HT1080 (cell line): ENCODE results near the gene TCP1. TPM values are rescaled to one million over a fixed set of nuclear protein-coding genes. Genes with fewer than 3 reads are reported as not detected.
"Not testable (repeated sequence)": the region's sequence is repeated elsewhere in the genome, so short reads cannot be mapped to it uniquely, and the experiment has no call there.

Experiments used
- DNase-seq: peaks from one replicate; pipeline ENCODE4 v3.0.0-alpha.2; 2015; ENCODE audit warnings: low read depth
- polyA plus RNA-seq, 2 experiments: library from polyadenylated mRNA; depleted of rRNA; stranded (reverse); fragments of >200 nt; gene quantifications; 2 replicates each; pipeline ENCODE4 v1.2.3, GENCODE V29; 2015
- total RNA-seq: library from RNA; depleted of rRNA; stranded (reverse); fragments of >200 nt; shearing (Covaris generic); gene quantifications from 2 replicates; pipeline ENCODE4 v1.2.3, GENCODE V29; 2014; rRNA removed

Gene TCP1
- 438 and 555 TPM in 2 replicates for total RNA-seq
- 344 and 393 TPM in 2 replicates for polyA plus RNA-seq (2015; cell fraction: cytosol; rRNA removed)
- 405 and 516 TPM in 2 replicates for polyA plus RNA-seq (2015; cell fraction: nucleus; rRNA removed)

DNA sequence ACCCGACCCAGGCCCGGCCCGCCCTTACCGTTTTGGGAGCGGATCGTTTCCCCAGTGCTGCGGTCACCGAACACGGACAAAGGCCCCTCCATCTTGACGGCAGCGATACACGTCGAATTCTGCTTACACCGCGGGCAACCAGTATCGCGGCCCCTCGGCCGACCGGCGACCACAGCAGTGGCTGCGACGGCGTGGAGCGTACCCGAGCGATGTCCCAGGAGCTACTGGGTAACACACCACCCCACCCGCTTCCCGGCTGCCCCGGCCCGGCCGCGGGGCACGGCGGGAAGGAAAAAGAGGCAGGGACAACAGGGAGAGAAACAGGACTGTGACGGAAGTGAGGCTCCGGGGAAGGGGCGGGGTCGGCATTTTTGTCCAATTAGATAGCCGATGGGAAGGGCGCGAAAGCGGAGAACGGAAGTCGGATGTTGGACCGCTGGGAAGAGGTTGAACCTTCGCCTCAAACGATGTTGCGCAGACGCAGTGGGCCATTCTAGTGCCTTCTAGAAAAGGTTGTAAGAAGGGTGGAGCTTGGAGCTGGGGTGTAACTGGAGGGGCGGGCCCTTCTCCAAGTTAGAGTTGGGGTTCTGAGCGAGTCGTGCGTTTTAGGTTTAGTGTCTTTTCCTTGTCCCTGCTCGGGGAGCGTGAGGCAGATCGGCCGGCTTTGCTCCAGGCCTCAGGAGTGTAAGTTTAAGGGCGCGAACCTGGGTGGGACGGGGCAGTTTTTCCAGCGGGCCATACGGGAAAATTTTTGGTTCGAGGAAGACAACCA lies at the start of gene TCP1:
Gene TCP1, minus strand, starts transcription at position 226 of the 772 bp plus-strand sequence. Its CDS starts 134 bp downstream, at position 92.
- peak; percentile 99 for DNase-seq

DNA sequence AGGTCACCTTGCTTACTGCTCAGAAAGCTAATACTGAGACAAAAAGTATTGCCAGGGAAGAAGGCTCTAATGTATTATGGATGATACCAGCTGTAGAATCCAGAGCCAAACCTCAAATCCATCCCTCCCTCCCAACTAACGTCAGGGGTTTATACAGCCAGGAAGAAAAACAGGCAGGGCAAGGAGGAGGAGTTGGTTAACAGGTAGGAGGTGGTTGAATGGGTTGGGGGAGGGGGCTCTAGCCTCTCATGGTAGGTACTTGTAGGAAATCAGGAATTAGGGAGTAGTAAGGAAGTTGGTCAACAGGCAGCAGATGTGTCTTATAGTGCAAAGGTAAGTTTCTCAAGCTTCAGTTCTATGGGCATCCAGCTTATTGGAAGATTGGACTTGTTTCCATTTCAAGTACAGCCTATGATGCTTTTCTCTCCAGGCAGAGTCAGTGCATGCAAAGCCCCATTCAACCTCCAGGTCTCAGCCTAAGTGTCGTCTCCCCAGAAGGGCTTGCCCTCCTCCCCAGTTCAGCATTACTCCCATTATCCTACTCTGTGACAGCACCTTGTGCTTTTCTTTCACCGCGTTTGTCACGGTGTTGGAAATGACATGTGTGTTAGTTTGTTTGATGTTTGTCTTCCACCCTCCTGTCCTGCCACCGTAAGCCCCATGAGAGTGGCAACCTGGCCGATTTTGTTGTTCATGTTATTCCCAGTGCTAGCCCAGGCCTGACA lies 48.8 kb upstream of the TCP1 start:
- no peak for DNase-seq

DNA sequence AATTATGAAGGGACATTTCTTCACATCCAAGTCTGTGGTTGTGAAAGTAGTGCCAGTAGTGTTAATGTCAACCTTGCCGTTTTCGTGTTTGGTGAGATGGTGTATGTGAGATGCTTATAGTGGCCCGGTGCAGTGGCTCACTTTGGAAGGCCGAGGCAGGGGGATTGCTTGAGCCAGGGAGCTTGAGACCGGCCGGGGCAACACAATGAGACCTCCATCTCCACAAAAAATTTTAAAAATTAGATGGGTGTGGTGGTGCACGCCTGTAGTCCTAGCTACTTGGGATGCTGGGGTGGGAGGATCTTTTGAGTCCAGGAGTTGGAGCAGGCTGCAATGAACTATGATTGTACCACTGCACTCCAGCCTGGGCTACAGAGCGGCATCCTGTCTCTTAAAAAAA lies 48.1 kb upstream of the TCP1 start:
- DNase-seq, result no peak

DNA sequence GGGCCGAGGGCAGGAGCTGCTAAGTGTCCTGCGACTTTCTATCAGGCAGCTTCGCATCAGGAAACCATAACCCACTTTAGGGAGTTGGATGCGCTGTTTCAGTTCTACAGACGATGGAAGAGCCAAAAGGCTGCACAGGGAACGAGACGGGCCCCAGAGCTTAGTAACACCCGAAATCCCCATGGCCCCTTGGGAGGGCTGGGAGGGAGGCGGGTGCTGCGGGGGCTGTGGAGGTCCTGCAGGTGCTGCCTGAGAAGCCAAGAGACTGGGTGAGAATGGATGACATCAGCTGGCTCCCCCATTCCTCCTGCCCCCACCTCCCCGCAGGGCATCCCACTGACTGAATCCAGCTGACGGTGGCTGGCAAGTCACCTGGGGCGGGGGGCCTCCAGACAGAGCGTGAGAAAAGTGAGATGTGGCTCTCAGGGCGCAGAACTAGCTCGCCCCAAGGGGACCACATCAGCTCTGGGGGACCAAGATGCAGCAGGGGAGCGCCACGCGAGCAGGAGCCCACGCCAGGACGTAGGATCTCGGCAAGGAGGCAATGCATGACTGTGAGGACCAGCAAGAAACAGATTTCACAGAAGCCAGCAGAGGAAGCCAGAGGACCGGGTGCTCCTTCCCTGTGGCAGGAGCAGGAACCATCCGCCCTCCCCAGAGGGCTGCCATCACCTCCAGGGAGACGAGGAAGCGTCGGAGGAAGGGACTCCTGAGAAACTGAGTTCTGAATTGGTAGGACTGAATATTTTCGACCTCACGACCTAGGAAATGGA lies 47.5 kb upstream of the TCP1 start:
- DNase-seq, result no peak

DNA sequence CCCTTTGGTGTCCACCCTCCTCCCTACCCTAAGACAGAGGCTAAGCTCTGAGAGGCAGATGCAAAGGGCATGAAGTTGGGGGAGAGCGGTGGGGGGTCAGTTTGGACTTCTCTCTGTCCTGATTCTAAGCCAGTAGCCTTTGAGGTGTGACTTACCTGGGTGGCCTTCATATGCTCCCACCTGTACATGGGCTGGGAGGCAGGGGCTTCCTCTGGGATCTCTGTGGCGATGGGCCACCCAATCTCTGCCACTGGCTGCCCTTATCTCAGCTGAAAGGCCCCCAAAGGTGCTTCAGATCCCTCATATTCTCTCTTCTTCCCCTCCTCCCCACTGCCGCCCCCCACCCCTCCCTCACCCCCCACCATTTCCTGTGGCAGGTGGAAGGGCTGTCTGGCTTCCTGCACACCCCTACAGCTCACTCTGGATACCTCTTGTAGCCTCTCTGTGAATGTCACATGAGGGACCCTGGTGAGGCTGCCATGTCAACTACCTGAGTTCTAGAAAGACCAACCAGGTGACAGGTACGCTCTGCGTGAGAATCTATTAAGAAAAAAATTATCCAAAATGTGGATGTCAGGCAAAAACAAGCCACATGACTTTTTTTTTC lies 44.7 kb upstream of the TCP1 start:
- no peak for DNase-seq

DNA sequence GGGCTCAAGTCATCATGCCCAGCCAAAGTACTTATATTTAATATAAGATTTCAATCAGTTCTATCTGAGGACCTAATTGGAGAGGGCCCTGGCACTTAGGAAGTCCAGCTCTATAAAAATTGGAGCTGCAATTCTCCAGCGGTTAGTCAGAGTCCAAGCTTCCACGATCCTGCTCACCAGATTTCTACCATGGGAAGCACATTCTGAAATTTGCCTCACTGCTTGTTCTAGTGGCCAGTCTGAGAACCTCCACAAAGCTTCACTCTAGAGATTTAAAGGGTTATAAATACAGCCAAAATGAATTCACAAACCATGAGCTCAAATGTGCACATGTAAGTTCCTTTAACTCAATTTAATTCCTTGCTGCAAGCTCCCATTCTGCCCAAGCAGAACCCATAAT lies 44.2 kb upstream of the TCP1 start:
- peak; percentile 47 for DNase-seq

DNA sequence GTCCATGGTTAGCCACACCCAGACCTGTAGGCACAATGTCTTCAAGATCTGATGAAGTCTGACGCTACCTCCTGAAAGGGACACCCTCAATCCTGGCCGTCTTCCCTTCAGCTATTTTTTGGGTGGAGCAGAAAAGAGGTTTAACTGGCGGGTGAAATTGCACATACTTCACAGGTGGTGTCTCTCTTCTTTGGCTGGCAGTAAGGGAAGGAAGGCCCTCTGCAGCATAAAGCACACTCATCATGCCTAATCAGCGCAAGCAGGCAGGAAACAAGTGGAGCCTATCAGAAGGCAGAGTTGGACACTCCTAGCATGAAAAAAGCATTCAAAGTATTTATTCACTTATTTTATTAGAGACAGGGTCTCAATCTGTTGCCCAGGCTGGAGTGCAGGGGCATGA lies 43.5 kb upstream of the TCP1 start:
- no peak for DNase-seq

DNA sequence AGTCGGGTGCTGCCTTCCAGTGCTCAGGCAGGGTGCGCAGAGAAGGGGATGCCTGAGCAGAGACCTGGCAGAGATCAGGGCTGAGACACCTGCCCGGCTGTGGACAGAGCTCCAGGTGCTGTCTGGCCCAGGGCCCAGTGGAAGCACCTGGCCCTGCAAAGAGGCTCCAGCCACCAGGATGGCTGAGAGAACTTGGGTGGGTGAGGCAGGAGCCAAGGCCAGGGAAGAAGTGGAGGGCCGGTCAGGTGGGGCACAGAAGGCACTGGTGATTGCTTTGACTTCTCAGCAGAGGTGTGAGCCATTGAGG lies 41.9 kb upstream of the TCP1 start:
- DNase-seq, result no peak

DNA sequence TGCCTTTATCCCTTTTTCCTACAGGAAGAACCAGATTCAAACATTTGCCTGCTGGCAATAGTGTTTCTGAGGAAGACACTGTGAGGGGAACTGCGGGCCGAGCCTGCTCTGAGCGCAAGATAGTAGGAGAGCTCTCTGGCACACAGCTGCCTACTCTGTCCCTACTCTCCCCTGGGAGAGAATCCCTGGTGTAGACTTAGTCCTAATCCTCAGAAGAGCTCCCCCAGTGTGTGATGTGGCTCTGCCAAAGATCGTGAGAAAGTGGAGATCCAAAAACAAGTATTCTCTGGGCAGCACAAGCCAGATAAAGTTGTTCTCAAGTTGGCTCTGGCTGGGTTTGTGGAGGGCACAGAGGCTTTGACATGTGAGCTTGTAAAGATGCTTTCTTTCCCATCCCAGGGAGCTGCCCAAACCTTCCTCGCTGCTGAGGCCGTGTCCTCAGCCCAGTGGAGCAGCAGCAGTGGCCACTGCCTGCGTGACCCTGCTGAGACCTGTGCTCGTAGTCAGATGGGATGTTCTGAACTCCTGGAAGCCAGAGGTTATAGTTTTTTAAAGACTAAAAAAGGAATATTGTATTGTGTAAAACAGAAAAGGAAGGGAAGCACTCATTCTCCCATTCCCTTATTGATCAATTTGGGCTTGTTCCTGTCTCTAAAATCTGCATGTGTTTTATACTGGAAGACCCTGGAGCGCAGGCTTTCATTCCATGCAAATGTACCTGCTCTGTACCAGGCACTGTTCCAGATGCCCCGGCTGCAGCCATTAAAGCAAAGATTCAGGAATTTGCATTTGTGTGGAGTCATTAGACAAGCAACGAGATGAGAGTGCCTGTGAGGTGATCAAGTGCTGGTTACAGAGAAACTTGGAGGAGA lies 41.3 kb upstream of the TCP1 start:
- DNase-seq, result no peak

DNA sequence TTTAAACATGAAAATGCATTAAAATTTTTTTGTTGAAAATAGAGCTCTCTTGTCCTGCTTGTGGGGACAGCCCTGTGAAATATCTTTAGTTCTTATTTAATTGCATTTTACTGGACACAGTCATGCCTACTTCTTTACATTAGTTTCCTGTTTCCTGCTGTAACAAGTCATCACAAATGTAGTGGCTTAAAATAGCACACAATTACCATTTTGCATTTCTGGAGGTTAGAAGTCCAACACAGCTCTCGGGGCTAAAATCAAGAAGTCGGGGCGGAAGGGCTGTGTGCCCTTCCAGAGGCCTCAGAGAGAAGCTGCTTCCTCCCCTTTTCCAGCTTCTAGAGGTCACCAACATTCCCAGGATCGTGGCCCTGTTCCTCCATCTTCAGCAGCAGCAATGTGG lies 40.1 kb upstream of the TCP1 start:
- DNase-seq, result no peak

DNA sequence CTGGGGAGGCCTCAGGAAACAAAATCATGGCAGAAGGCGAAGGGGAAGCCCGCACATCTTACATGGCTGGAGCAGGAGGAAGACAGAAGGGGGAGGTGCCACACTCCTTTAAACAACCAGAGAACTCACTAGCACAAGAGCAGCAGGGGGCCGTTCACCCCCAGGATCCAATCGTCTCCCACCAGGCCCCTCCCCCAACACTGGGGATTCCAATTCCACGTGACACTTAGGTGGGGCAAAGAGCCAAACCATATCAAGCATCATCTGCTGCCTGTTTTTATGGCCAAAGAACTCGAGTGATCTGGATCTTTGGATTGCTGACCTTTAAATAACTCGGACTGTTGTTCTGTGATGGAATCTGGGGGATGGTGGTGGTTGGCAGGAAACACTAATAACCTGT lies 38.7 kb upstream of the TCP1 start:
- DNase-seq, result no peak

DNA sequence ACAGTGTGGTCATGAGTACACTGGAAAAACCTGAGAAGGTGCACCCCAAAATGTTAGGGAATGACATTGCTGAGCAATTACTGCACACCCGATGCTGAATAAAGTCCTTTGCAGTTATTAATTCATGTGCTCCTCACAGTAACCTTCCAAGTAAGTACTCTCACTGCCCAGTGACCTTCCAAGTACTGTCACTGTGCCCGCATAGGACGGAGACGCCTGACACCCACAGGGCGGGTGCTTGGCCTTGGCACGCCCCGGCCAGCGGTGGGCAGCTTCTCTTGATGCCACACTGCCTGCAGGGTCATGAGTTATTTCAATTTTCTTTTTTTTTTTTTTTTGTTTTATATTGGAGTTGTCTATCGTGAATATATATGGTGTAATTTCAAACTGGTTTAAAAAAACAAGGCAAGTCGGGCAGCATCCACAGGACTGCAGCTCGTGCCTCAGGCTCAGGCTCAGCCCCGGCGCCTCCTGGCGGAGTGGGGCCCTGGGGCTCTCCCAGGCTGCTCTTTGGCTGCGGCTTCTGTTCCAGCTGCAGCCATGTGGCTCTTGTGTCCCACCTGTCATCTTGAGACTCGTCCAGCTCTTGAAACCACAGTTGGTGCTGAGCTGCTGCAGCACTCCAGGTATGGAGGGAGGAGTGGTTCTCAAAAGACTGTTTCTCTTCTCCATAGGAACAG lies 37.7 kb upstream of the TCP1 start:
- no peak for DNase-seq

DNA sequence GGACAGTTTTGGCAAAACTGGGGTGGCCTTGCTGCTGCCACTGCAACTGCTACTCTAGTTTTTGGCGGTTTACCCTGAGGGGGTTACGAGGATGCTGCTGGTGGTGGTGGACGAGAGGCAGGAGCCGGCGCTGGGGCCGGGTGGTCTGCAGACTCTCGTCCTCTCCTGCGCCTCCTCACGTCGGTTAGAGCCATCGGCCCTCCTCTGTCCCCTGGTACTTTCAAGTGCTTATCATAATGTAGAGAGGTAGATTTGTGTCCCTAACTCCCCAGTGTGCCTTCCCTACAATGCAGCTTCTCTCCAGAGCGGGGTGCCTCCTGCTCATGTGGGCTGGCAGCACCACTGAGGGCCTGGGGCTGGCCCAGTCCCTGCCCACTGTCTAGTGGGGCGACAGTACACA lies 36.6 kb upstream of the TCP1 start:
- no peak for DNase-seq

DNA sequence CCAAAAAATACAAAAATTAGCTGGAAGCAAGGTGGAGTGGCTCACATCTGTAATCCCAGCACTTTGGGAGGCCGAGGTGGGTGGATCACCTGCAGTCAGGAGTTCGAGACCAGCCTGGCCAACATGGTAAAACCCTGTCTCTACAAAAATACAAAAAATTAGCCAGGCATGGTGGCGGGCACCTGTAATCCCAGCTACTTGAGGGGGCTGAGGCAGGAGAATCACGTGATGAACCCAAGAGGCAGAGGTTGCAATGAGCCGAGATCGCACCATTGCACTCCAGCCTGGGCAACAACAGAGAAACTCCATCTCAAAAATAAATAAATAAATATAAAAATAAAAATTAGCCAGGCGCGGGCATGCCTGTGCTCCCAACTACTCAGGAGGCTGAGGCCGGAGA lies 35.3 kb upstream of the TCP1 start:
- not testable (repeated sequence) for DNase-seq

DNA sequence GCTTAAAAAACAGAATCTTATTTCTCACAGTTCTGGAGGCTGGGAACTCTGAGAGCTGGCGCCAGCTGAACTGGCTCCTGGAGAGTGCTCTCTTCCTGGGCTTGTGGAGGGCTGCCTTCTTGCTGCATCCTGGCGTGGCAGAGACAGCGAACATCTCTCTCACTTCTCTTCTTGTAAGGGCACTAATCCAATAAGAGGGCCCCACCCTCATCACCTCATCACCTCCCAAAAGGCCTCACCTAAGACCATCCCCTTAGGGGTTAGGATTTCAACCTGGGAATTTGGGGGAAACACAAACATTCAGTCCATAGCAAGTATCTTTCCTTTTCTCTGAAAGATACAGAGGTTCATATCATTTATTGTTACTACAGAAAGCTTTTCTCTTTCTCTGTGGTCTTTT lies 34.6 kb upstream of the TCP1 start:
- DNase-seq, result no peak

DNA sequence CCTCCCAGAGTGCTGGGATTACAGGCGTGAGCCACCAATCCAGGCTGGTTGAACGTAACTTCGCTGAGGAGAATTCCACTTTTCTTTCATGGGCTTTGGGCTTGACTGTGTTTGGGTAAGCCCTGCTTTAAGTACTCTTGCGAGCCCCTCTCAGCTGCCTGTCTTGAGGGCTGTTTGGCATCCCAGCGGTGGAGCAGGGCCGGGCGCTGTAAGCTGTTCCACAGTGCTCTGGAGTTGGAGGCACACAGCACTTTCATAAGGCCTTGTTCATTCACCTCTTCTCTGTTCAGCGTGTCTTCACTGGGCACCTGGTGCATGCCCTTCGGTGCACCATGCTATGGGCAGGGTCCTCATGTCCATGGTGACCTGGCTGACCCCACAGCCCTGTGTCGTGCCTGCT lies 32.3 kb upstream of the TCP1 start:
- DNase-seq, result no peak

DNA sequence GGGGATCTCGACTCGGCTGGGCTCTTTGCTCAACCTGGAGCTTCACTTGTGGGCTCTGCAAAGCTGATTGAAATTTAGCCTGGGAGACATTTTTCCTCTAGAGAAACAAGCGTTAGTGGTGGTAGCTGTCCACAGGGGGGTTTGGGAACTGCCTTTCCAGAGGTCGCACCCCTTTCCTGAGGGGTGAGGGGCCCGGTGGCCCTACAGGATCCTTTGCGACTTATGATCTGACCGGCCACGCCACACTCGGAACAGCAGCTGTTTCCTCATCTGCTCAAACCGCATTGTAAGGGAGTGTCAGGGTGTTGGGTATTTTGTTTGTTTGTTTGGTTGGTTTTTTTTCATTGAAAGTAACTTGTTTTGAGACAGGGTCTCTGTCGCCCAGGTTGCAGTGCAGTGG lies 31.7 kb upstream of the TCP1 start:
- DNase-seq, result no peak

DNA sequence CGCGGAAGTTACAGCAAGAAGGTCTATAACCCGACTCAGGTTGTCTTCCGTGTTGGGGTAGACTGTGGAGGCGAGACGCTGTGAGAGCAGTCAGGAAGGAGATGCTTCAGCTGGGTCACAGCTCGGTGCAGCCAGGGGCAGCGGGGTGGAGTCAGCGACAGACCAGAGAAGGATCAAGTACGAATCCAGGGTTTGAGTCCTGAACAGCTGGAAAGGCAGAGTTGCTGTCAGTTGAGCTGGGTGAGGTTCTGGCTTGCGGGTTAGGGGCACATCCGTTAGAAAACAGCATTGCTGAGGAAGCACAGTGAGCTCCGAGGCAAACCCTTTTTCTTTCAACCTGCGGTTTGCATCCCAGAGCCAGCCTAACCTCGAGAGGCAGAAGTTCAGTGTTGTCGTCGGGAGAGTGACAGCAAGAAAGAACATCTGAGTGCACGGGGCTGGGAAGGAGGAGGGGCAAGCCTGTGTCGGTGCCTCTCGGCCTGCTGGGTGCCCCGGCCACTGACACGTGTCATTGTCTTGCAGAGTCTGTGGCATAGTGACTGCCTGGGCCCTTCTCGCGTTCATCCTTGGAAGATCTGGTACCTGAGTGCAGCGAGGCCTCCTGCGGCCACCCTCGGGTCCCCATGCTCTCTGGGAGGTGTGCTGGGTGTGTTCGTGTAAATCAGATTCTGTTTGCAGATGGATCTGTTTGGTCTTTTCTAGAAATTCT lies 30.7 kb upstream of the TCP1 start:
- no peak for DNase-seq

DNA sequence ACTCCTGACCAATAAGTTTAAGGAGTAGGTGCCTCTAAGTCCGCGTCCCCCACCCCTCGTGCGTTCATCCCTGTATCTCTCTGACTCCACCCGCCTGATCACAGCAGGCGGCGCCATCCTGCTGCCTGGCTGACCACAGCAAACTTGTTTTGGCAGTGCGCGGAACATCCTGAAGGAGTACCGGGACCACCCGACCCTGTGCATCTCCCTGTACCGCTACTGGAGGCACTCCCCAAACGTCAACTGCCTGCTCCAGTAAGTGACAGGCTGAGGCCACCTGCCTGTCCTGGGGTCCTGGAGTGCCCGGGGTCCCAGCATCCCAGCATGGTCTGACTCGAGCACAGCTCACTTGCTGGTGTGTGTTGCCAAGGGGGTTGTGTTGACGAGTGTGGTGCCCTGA lies 29.7 kb upstream of the TCP1 start:
- DNase-seq, result no peak
